GM12872 (cell line): ENCODE data around the gene NGLY1.

Source experiments
- TF ChIP-seq, protein P1 (sequence below): IDR thresholded peaks from 3 replicates; pipeline ENCODE4 v1.5.1; 2011; ENCODE audit warnings: low read depth, mild to moderate bottlenecking, low read length, moderate library complexity; ENCODE audit not compliant: insufficient read depth

The NGLY1 gene

DNA sequence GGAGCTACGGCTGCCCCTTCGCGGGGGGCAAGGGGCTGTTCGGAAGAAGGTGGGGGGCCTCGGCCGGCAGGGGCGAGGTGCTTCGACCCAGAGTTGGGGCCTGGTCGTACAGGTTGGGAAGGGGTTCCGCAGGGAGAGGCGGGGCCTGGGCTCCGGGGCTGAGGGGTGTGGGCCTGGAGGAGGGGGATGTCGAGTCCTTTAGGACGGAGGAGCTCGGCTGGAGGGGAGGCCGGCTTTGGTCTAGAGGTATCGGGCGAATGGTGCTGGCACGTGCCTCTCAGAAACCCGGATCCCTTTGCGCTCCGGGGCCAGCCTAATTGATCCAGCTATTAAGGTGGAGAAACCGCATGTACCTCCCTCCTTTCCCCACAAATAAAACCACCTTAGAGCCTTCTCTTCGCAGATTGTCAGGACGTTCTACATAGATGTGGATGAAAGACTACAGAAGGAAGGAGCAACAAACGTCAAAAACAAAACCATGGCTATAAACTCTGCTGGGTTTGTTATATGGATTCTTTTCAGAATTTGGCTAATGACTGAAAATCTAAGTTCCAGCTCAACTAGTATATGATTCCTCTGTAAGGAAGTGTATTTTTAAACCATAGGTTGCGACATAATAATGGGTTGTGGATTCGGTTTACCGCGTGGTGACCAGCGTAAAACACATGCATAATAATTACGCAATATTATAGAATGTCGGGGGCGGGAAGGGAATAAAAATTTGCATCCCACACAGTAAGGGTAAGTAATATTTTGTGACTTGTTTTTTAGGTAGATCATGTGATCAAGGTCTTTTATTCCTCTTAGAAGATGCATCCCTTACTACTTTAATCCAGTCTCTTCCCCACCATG lies 644 bp upstream of the NGLY1 start:
- TF ChIP-seq, protein P1, sequence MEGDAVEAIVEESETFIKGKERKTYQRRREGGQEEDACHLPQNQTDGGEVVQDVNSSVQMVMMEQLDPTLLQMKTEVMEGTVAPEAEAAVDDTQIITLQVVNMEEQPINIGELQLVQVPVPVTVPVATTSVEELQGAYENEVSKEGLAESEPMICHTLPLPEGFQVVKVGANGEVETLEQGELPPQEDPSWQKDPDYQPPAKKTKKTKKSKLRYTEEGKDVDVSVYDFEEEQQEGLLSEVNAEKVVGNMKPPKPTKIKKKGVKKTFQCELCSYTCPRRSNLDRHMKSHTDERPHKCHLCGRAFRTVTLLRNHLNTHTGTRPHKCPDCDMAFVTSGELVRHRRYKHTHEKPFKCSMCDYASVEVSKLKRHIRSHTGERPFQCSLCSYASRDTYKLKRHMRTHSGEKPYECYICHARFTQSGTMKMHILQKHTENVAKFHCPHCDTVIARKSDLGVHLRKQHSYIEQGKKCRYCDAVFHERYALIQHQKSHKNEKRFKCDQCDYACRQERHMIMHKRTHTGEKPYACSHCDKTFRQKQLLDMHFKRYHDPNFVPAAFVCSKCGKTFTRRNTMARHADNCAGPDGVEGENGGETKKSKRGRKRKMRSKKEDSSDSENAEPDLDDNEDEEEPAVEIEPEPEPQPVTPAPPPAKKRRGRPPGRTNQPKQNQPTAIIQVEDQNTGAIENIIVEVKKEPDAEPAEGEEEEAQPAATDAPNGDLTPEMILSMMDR = no peak

DNA sequence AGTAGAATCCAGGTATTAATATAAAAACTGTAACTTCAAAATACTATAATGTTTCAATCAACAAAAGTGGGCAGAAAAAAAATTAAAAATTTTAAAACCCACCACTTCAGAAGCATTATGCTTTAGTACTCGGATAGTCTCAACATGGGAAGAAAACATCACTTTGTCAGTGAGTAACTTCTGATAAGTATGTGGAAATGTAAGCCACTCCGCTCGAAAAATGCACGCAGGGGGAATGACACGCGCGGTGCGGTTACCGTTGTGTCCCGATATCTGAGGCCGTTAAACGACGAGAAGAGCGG lies 656 bp downstream of the NGLY1 start:
- TF ChIP-seq, protein P1 = no peak

DNA sequence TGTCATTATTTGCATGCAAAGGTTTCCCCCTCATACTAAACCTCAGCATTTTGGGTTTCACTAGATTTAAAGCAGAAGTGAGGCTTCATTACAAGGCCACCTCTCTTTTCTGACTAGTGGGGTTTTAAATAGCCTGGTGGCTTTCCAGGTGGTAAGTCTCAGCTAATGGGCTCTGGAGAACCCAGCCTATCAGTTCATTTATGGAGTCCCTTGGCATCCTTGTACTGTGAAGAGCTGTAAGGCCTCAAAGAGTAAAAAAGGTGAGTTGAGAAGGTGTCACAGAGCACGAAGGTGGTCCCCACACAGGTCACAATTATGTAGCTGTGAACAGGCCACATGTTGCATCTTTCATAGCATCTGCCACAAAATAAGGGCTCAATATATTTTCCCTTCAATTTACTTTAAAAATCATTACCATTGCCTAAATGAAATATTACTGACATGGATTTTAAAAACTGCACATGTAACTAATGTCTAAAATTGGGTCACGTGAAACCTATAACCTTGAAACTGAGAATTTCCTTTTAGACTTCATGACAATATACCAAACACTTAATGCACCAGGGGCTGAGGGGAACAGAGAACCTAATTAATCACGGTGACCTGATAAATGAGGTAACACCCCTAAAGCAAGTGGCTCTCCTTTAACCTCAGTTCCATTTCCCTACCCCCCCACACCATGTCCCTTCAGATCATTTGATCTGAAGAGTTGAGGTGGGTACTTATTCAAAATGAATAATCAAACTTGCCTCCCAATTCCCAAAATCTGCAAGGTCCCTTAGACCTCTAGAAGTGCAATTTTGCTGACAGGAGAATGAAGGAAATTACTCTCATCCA lies 1.3 kb downstream of the NGLY1 start:
- TF ChIP-seq, protein P1 = no peak

DNA sequence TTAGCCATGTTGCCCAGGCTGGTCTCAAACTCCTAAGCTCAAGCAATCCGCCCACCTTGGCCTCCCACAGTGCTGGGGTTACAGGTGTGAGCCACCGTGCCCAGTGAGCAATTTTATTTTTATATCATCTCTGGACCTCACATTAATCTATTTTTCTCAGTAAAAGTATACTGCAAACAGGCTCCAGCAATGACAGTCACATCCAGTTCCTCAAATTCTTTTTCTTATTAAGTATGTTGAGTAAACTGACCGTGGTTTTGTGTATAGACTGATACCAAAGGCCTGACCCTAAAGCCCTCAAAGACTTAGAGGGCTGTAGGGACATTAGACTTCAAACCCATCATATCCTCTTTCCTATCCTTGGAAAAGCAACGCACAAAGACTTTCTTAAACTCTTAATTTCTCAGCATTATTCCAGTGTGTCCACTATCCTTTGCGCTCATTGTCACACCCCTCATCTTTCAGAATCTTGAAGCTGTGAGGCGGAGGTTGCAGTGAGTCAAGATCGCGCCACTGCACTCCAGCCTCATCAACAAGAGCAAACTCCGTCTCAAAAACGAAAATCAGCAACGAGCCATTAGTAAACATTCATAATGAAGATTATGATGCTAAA lies 2.0 kb downstream of the NGLY1 start:
- TF ChIP-seq, protein P1 = no peak

DNA sequence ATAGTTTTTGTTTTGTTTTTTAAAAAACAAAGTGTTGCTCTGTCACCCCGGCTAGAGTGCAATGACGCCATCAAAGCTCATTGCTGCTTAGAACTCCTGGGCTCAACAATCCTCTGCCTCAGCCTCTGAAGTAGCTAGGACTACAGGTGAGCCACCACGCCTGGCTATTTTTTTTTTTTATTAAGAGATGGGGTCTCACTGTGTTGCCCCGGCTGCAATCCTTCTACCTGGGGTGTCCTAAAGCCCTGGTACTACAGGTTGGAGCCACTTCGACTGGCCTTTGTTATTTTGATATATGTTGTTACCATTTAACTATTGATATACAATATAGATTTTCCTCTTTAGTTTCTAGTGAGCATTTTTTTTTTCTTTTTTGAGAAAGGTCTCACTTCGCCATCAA lies 2.6 kb downstream of the NGLY1 start:
- TF ChIP-seq, protein P1 = no peak

DNA sequence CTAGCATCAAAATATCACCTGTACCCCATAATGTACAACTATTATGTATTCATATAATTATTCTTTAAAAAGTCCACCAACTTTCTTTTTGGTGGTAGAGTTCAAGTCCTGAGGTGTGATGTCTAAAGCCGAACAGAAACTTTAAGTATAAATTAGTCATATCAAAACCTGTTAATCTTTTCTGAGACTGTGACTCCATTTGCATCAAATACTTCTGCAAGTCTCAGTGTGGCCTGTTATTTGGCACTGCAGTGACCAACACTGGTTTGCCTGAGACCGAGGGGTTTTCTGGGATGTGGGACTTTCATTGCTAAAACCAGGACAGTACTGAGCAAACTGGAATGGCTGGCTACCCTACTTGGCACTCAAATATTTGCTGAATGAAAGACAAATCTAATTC lies 7.3 kb downstream of the NGLY1 start:
- TF ChIP-seq, protein P1 = no peak

DNA sequence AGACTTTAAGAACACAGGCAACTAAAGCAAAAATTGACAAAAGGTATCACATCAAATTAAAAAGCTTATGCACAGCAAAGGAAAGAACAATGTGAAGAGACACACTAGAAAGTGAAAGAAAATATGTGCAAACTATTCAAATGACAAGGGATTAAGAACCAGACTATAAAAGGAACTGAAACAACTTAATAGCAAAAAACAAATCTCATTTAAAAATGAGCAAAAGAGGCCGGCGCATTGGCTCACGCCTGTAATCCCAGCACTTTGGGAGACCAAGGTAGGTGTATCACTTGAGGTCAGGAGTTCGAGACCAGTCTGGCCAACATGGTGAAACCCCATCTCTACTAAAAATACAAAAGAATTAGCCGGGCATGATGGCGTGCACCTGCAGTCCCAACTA lies 14.4 kb downstream of the NGLY1 start:
- TF ChIP-seq, protein P1 = no peak
